NK-92 (cell line): Measurements from ENCODE around the gene ANGPTL5.
"Not testable (repeated sequence)": the region's sequence is repeated elsewhere in the genome, so short reads cannot be mapped to it uniquely, and the experiment has no call there.

Experiments
- DNase-seq: peaks from one replicate; lab custom pipeline; 2025; ENCODE audit not compliant: unreplicated experiment; lab: John Stamatoyannopoulos, UW

The ANGPTL5 gene

DNA sequence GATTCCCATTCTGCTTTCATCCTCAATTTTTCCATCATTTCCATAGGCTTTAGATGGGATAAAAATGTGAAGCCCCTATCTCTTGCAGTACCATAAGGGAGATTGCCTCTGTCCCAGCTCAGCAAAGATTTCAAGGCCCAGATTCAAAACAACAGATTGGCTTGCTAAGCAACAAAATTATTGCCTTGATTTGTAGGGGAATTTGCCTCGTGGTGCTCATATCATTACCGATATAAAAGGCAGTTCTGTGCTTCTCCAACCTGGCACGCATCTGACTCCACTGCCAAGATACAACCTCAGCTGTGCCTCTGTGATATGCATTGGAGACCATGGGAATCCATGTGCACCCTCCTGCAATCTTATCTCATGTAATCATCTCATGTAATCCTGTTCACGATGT, 26.6 kb downstream of the ANGPTL5 start:
- DNase-seq = no peak

DNA sequence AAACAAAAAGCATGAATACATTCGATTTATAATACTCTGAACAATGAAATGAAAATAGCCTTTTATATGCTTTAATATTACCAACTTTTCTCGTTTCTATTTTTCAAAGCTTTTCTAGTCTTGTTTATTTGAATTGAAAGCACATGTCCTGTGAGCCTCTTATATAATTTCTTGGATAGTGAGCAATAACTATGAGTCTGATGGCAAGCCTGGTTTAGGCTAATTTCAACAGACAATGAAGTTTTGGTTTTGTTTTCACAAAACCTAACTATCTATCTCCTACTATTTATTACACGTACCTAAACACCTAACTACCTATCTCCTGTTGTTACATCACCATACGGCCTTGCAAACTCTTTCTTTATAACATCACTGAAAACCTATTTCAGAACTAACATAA, 30.7 kb downstream of the ANGPTL5 start:
- DNase-seq = no peak

DNA sequence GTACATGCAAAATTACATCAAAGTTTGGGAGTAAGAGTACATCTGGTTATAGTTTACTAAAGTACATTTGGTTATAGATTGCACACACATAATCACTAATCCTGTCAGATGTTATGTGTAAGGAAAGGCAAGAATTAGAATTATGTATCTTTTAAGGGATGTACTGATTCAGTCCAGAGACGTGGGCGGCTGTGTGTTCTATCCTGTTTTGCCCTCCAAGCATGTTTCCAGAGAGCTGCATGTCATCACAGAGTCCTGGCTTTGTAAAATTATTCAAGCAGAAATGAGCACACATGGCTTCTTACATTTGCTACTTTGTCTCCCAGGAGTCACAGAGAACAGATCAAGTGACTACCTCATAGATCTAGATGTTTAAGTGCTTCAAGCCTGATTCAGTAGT, 34.7 kb downstream of the ANGPTL5 start:
- DNase-seq = no peak

GRCh38 chr11:101880222-101880621, 36.1 kb downstream of the ANGPTL5 start:
- no peak for DNase-seq

DNA sequence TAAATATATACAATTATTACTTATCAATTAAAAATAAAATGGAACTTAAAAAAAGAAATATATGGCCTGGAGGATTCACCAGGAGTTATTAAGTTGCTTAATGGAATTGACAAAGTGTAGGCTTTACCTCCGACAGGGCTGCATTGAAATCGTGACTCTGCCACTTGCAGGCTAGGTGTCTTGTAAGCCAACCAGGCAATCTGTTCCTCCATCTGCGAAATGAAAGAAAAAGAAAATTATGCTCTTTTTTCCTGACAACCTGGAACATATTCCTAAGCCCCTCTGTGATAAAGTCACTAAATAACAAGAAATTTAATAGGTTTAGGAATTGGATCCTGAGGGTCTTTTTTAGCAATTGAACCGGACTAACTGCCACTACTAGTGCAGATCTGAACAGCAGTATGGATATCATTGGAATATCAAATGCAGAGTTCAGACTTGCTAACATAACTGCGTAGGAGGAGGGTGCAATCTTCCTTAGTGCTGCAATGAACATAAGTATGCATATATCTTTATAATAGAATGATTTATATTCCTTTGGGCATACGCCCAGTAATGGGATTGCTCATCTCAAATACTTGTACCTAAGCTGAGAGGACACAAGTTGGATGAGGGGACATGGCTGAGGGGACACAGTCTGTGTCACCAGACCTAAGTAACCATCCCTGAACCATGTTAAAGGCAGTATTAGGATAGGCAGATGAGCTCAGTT, 44.0 kb downstream of the ANGPTL5 start:
- DNase-seq = no peak

DNA sequence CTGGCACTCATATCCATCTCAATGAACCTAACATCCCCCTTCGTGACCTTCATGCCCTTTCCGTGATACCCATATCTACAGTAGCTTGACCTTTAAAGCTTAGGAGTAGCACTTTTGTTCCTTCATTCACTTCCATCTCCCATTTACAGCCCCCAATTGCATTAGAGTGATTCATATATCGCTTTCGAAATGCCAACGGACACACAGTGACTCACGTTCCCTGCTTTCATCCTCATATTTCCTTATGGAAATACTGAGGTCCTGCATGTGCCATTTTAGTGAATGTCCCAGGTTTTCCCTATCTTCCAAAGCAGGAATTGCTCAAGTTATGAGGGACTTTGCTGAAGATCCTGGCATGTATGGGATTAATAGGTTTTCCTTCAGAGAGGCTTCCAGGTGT, 45.8 kb downstream of the ANGPTL5 start:
- no peak for DNase-seq

DNA sequence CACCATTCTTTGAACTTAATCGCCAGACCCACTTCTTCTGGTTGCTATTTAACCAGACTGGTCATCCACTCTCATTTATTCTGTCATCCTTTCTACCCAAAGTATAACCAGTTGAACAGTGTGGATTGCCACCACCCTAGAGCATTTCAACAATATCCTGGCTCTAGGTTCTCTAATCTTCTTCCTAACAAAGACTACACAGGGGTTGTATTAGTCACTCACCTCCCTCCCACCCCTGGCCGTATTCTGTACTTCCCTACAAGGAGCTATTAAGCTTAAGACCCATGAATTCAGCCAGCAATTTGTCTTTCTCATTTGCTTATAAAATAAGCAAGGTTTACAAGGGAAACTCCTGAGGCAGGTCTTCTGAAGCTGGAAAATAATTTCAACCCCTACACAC, 48.4 kb downstream of the ANGPTL5 start:
- DNase-seq = no peak

DNA sequence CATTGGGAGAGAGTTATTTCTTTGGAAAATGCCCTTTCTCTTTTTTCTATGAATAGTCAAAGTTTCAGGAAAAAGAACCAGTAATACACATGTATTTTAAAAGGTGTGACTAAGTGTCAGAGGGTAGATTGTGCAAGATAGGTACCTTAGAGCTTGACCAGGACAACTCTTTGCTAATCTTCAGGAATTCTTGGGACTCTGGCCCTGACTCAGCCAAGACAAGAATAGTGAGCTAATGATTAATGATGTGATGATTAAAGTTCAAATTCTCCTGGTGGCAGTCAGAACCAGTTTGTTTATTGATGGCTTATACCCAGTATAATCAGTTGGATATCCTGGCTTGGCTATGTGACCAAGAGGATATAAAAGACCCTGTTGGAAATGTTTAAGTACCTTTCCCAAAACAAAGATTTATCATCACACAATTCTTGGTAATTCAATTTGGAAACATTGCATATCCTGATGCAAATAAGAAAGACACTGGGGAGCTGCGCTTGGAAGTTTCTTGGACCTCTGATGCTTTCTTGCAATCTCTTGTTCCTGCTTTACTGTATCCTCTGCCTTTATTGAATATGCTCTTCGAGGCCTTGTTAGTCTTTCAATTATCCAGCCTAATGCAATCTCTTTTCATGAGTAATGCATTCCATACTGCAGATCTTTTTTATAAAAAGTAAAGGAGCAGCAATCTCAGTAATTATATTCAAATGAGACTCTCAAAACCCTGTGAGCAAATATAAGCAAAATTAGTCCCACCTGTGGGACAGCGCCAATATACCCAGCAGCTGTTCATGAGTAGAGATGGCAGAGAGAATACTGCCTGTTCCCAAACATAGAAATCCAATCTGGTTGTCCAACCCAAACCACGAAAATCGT, 49.5 kb downstream of the ANGPTL5 start:
- DNase-seq = no peak

DNA sequence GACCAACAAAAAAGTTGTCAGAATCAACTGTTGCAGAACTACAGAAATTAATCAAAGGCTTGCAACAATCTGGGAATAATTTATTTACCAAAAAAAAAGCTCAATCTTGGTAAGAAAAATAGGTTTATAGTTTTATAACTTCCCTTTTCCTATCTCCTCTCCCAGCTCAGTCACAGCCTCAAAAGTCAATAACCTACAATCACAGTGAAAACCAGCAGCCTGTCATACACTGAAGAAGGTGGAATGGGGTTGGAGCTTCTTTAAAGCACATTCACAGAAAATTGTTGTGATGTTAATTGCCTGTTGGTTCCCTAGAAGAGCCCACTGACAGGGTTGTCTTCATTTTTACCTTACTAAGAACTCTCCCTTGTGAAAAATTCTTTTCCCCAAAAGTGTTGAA, 52.2 kb downstream of the ANGPTL5 start:
- DNase-seq = no peak

GRCh38 chr11:101863361-101863760, 53.0 kb downstream of the ANGPTL5 start:
- no peak for DNase-seq

DNA sequence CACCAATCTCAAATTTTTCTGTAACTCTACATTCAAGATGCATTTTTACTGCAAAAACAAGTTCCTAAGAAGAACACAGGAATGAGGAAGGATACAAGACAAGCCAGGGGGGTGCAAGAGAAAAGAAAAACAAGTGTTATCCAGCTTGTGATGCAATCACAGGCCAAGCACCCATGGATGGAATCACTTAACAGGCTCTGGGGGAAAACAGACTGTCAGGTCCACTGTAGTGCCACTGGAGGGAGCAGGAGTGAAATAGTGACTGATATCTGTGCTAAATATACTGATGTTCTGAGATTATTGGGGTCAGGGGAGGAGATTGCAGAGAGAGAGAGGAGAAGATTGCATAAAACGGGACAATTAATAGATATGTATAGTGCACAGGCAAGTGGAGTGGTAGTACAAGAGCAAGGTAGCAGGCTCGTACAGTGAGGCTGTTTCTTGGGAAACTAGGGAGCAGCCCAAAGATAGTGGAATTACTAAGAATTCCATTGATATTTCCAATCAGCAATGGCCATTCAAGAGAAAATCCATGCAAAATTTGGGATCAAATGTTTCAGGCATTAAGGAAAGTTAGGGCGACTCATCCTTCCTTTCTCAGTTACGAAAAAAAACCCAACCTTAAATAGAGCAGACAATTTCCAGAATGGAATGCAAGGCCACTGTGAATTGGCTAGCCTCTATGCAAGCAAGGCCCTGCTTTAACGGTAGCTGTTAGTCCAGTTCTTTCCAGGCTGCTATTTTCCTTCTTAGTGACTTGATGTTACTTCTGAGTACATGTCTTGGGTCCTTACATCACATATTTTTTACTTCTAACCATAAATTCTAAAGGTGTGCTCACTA, 53.7 kb downstream of the ANGPTL5 start:
- DNase-seq = no peak

- no peak for DNase-seq
These were observed 55.5 kb downstream of the ANGPTL5 start for GRCh38 chr11:101860696-101861427.

DNA sequence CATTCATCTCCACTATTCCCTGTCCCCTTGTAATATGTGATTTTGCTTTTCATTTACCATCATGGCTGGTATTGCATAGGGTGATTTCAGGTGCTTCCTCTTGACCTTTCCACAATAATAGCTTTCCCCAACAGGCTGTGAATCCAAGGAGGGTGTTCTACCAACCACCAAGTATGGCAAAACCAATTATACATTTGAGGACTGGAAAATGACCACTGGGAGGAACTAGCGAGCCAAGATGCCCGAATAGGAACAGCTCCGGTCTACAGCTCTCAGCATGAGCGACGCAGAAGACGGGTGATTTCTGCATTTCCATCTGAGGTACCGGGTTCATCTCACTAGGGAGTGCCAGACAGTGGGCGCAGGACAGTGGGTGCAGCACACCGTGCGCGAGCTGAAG, 64.1 kb downstream of the ANGPTL5 start:
- DNase-seq = not testable (repeated sequence)

GRCh38 chr11:101848262-101848661, 68.1 kb downstream of the ANGPTL5 start:
- DNase-seq = no peak

GRCh38 chr11:101844608-101845007, 71.7 kb downstream of the ANGPTL5 start:
- DNase-seq = no peak

DNA sequence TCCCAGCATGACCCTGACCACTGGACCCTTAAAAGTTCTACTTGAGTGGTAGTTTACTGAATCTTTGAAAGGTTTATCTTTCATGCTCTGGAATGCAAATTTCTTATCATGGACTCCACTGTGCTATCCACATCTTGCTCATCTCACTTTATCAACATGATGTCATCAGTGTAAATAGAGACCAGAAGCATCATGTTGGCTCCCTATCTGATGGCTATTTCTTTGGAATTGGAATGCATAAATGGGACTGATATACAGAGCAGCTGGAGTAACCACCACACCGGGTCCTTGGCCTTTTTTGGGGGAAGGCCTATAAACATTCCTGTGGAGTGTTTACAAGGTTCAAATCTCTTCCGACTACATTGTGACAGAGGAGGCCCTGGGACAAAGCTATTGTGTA, 75.6 kb downstream of the ANGPTL5 start:
- DNase-seq = no peak
